HG03097 (cell line): ENCODE results near the gene USP22.

Experiments
- ATAC-seq: cut with Tn5 transposase; IDR thresholded peaks from one replicate; pipeline ENCODE4 v1.9.1; 2021; ENCODE audit not compliant: unreplicated experiment, low FRiP score

The USP22 gene

DNA sequence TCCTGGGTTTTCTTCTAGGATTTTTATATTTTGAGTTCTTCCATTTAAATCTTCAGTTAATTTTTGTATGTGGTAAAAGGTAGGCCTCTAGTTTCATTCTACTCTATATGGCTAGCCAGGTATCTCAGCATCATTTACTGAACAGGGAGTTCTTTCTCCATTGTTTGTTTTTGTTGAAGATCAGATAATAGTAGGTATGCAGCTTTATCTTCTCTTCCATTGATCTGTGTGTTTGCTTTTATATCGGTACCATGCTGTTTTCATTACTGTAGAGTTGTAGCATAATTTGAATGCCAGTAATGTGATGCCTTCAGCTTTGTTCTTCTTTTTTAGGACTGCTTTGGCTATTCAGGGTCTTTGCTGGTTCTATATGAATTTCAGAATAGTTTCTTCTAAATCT is 77.3 kb downstream of the USP22 start:
- no peak for ATAC-seq

DNA sequence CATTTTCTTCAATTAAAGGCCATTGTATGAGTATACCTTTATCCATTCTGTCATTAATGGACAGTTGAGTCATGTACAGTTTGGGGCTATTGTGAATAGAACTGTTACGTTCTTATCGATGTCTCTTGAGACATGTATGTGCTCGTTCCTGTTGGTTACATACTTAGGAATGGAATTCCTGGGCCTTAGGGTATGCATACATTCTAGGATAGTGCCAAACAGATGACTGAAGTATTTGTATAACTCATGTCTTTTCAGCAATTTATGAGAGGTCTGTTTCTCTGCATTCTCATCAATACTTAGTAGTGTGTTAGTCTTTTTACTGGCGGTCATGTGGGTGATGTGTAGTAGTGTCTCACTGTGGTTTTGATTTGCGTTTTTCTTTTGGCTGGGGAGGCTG is 81.2 kb downstream of the USP22 start:
- no peak for ATAC-seq

DNA sequence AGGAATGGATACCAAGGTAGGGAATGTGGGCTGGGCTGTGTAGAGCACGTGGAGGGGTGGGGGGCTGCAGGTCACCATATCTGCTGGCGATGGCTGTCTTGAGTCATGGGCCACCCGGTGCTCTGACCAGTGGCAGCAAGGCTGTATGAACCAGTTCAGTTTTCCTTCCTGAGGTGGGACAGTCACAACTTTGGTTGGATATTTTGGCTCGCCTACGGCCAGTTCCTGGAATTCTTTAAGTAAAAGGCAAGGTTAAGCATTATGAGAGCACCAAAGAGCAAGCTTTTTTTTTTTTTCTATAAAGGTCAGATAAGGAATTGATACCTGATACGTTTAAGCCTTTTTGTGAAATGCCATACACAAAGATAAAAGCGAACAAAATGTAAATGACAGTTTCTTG is 81.9 kb downstream of the USP22 start:
- no peak for ATAC-seq

DNA sequence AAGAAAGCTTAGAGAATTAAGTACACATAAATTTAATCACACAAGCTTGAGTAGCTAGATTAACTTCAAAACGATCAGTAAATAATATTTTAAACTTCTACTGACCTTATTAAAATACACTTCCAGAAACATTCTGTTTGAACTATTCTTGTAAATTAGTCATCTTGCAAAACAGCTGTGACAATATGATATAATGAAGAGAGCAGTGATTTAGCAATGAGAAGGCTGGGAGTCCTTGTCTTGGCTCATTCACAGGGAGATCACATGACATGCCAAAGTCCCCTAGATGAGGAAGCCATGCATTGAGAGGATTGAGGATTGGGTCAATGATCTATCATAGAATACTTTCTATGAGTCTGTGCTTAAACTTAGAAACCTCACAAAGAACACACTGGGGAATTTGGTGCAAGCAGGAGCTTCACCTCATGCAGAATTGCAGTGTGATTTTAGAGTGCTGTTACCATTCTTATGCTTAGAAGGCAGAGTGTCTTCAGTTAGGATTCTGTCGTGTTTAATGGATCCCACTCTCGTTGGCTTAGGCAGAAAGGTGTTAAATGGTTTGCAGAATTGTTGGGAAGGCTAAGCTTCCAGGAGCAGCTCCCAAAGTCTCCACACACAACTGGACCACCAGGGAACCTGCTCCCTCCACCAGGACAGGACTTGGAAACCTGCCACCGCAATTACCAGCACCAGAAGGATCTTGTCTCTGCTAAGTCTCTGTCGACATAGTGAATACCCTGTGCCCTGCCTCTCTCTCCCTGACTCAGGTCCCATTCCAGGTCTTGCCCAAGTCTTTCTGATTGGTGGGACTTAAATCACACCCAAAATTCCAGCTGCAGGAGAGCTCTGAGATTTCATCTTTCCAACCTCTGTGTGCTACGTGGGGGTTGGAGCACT is 87.1 kb downstream of the USP22 start:
- ATAC-seq: no peak

DNA sequence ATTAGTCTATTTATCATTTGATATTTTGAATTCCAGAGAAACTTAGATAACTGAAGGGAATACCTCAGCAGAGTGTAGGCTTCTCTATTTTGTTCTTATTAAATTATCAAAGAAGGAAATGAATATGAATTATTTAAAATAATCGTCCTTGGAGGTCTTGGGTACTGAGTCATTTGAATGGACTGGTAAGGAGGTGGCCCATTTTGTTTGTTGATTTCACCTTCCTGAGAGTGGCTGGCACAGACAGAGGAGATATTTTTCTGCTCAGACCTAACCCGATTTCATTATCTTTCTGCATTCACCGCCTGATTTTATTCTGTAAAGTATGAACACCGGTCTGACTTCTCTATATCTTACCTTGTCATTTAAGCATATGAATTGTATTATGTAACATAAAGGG is 88.0 kb downstream of the USP22 start:
- no peak for ATAC-seq

DNA sequence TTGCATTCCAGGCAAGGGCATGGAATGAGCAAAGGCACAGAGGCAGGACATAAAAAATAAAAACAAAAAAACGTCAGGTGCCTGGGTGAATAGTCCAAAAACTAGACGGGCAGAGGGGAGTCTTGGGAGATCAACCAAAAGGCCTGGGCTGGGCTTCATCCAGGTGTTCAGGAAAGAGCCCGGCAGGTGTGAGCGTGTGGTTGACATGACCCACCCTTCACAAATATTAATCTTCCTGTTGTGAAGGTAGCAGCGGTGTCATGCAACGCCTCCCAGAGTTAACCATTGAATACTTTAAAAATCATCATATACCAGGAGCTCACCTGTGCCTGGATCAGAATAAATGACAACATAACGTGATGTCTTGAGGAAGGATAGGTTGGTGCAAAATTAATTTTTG is 90.6 kb downstream of the USP22 start:
- ATAC-seq: no peak
